CD4-positive, alpha-beta T cell treated with Interleukin-10 for 1 hour (primary cell): ENCODE measurements around the gene TEC.
"Not testable (repeated sequence)": the region's sequence is repeated elsewhere in the genome, so short reads cannot be mapped to it uniquely, and the experiment has no call there.

Experiments
- DNase-seq: peaks from one replicate; pipeline ENCODE4 v3.0.0-alpha.2; 2020

The TEC gene

DNA sequence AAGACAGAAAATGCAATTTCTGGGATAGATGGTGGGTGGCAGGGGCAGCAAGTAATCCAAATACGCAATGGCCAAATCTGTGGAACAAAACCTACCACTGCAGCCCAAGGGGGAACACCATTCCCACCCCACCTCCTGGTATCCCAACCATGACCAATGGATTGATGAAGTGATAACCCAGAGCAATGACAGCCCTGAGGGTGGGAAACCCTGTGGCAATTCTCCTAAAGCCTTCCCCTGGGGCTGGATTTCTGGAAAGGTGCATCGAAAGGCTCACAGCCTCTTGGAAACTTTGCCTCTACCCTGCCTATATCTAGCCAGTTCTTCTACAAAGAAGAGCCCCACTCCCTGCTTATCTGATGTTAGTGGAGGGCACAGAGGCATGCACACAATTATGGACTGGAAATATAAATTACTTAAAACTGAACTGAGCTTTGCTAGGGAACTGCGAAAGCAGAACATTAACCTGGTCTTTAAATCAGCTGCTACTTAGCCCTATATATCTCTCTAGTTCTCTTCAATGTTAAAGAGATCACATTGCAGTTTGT is 75.6 kb downstream of the TEC start:
- no peak for DNase-seq

GRCh38 chr4:48193096-48193836 is 76.4 kb downstream of the TEC start:
- no peak for DNase-seq

DNA sequence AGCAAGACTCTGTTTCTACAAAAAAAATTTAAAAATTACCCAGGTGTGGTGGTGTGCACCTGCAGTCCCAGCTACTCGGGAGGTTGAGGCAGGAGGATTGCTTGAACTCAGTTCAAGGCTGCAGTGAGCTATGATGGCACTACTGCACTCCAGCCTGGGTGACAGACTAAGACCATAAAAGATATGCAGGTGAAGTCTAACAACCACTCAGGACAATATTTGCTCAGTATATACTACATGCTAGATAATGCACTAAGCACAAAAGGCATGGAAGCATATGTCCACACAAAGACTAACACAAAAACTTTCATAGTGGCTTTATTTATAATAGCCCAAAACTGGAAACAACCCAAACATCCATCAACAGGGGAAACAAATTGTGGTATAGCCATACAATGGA is 77.9 kb downstream of the TEC start:
- no peak for DNase-seq

DNA sequence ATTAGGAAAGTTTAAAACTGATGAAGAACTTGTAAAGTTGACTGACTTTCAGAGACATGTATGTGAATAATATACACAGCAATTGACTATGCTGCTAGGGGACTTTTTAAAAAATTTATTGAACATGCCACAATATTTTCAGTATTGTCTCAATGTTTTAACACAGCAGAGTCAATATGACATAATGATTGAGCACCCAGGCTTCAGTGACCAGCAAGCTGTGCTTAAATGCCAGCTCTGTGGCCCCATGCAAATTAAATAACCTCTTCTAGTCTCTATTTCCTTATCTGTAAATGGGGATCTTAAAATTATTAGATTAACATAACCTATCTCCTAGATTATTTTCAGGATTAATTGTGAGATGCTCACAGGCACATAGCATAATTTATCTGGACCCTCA is 78.8 kb downstream of the TEC start:
- no peak for DNase-seq

- DNase-seq, result no peak
Observed at GRCh38 chr4:48189731-48190130, 79.9 kb downstream of the TEC start.

DNA sequence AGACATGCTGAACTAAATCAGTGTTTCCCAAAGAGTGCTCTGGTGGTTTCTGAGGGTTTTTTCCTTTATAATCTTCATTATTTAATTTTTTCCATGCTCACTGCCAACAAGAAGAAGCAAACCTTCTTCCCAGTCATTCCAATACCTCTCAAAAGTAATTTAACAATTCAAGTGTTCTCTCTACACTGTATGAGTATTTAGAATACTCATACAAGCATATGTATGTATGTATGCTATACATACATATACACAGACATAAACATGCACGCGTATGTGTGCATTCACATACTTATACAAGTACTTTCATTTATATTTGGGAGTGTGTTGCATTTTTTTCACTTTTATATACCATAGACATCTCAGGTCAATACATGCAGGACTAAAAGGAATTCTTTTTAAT is 81.2 kb downstream of the TEC start:
- DNase-seq, result no peak

- DNase-seq, result no peak
Observed at GRCh38 chr4:48187813-48188212, 81.8 kb downstream of the TEC start.

DNA sequence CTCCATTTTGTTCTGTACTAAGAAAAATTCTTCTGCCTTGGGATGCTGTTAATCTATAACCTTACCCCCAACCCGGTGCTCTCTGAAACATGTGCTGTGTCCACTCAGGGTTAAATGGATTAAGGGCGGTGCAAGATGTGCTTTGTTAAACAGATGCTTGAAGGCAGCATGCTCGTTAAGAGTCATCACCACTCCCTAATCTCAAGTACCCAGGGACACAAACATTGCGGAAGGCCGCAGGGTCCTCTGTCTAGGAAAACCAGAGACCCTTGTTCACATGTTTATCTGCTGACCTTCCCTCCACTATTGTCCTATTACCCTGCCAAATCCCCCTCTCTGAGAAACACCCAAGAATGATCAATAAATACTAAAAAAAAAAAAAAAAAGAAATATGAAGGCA is 82.6 kb downstream of the TEC start:
- not testable (repeated sequence) for DNase-seq

DNA sequence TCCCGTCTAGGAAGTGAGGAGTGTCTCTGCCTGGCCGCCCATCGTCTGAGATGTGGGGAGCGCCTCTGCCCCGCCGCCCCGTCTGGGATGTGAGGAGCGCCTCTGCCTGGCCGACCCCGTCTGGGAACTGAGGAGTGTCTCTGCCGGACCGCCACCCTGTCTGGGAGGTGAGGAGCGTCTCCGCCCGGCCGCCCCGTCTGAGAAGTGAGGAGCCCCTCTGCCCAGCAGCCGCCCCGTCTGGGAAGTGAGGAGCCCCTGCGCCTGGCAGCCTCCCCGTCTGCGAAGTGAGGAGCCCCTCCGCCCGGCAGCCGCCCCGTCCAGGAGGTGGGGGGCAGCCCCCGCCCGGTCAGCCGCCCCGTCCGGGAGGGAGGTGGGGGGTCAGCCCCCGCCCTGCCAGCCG is 83.2 kb downstream of the TEC start:
- not testable (repeated sequence) for DNase-seq

- no peak for DNase-seq
Observed at GRCh38 chr4:48184882-48185281, 84.8 kb downstream of the TEC start.

DNA sequence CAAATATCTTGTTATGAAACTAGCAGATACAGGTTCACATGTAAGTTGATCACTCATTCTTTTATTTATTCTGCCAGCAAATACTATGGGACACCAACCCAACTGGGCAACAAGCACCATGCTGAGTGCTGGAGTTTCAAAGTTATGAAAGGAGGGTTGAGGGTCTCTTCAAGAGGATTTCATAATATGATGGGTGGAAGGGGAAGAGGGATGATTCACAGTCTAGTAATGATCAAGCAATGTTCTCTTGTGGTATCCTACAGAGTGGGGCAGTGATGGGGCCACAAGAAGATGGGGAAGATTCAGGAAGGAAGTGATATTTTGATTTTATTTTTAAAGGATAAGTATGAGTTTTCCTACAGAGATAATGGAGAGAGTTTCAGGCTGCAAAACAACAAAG is 89.4 kb downstream of the TEC start:
- DNase-seq, result no peak

DNA sequence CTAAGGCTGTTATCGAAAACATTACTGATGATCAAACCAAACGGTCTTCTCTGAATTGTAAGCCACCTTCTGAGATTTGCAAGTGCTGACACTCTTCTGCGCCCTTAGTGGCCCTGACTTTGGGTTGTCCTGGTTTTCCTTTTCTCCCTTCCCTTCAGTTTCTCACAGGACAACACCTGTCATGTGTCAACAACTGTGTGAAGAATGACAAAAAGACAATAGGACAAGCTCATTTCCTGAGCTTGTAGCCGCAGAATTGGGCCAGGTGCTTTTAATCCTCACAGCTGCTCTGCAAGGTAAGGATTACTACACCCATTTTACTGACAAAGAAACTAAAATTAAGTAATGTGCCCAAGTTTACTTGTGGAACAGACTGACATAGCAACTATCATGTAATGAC is 90.7 kb downstream of the TEC start:
- DNase-seq, result no peak

- DNase-seq, result no peak
Observed at GRCh38 chr4:48175806-48176205, 93.8 kb downstream of the TEC start.

DNA sequence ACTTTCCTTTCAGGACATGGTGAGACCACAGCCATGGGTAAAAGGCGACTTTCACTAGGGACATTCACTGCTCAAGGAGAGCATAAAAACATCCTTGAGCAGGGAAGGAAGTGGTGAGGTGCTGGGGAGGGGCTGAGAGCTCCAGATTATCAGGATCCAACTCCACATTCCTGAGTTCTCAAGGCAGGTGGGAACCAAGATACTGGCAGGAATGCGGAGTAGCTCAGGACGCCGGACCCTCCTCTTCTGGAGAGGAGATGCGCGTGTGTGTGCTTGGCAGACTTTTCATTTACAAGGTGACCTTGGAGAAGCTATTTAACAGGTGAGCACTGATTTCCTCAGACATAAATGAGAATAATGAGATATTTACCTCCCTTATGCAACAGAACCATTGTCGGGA is 94.3 kb downstream of the TEC start:
- no peak for DNase-seq

DNA sequence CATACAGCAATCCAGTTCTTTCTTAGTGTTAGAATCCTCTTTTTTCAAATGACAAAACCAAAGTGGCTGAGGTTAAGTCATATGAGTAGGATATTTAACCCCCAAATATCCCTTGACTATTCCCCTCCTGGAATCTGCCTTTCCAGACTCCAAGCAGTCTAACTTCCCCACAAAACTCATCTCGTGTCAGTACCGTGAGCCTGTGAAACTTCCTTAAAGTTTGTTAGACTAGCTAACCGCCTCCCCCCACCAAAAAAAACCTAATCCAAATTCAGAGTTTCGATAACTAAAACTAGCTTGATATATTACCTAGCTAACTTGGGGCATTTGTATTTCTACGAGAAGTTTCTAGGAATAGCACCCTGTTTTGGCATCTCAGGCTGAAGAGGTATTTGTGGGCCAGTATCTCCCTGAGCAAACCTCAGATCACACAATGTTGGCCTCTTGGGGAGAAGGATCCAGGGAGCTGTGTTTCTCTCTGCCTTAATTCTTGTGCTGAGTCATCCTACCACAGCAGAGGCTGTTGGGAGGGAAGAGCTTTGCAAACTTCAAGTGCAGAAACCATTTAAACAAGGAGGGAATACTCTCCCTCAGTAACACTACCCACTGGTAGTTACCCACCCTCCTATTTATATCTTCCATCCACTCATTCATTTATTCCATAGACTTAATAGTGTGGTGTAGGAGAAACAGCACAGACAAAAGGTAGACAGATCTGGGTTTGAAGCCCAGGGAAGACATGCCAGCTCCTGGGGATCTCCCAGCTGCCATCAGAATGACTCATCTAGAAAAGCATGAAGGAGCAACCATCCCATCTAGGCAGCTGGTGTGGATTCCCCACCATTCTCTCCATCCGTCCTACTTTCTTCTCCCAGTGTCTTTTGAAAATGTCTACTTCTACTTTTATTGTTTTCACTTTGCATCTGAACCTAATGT is 96.3 kb downstream of the TEC start:
- DNase-seq, result no peak

DNA sequence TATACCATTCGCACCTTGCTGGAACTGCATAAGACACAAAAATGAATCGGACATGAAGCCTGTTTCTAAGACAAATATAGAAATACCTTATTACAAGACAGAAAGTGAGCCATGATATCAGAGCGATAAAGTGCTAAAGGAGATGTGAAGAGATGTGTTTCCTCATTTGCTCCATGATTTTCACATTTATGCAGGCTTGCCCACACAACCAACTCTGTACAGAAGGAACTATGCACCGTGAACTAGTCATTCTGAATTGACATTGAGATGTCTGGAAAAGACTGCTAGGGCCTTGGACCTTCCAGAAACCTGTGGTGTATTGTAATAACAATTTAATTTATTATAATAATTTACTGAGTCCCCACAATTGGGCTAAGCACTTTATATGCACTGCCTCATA is 97.0 kb downstream of the TEC start:
- DNase-seq, result no peak

- no peak for DNase-seq
Observed at GRCh38 chr4:48169636-48170035, 100.0 kb downstream of the TEC start.

- no peak for DNase-seq
Observed at GRCh38 chr4:48167538-48168263, 101.9 kb downstream of the TEC start.

GRCh38 chr4:48164561-48164960 is 105.1 kb downstream of the TEC start:
- not testable (repeated sequence) for DNase-seq

GRCh38 chr4:48163746-48164145 is 105.9 kb downstream of the TEC start:
- DNase-seq, result no peak

DNA sequence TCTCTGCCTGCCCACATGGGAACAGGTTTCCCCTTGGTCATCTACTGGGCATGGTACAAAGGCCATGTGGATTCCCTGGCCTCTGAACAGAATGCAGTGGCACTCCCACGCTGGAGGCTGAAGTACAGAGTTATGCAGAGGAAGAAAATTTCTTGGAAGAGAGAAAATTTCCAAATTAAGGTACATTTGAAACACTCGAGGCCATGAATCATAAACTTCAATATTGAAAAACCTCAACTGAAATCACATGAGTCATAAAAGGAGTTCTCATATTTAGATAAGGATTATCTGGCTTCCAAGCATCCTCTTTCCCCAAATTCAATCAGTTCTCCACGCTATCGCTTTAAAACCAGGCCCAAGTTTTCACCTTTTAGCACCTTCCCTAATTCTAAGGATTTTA is 107.5 kb downstream of the TEC start:
- no peak for DNase-seq

- DNase-seq, result no peak
Observed at GRCh38 chr4:48157271-48157670, 112.4 kb downstream of the TEC start.

DNA sequence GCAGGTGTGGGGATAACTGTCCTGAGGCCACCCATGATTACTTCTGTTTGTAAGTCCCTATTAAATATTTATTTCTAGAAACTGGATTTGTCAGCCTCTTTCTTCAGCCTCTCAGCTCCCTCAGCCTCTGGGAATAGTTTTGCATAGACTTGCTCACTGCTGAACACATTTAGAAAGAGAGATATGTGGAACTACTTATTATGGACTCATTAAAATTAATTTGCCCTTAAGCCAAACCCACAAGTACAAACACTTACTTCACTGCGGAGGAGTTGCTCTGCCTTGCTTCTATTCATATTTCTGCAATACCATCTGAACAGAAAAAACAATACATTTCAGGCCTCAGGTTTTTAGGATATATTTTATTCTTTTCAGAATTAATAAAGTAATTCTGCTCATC is 113.2 kb downstream of the TEC start:
- no peak for DNase-seq
